Fibroblast of the aortic adventitia (primary cell): ENCODE measurements around the gene RMND5B. TPM values are rescaled to one million over a fixed set of nuclear protein-coding genes. Genes with fewer than 3 reads are reported as not detected.

Source experiments
- DNase-seq: peaks from one replicate; pipeline ENCODE4 v3.0.0-alpha.2; 2010; ENCODE audit warnings: low read depth
- H3K4me3 ChIP-seq: 2 replicates; pipeline ENCODE4 v1.5.1; 2011; ENCODE audit warnings: low read depth, mild to moderate bottlenecking, control low read depth, low read length, moderate library complexity
- CTCF ChIP-seq: IDR thresholded peaks from 2 replicates; pipeline ENCODE4 v1.5.1; 2011; ENCODE audit warnings: mild to moderate bottlenecking, low read length, control low read depth, inconsistent platforms; ENCODE audit not compliant: insufficient read depth
- total RNA-seq: library from RNA; depleted of rRNA; stranded (reverse); fragments of >200 nt; gene quantifications from 2 replicates; pipeline ENCODE4 v1.2.3, GENCODE V29; 2012; ENCODE audit warnings: low replicate concordance

The RMND5B gene
- total RNA-seq, 1 donor = 25.8 TPM

- TF ChIP-seq CTCF = no peak
- no peak for DNase-seq
These were observed 58.6 kb downstream of the RMND5B start for GRCh38 chr5:178189433-178189832.

GRCh38 chr5:178191661-178192060, 60.8 kb downstream of the RMND5B start:
- no peak overlapping the region for H3K4me3 ChIP-seq
- no peak for DNase-seq

More at GRCh38 chr5:178189433-178189832, 58.6 kb downstream of the RMND5B start:
- H3K4me3 ChIP-seq = no peak overlapping the region

GRCh38 chr5:178192244-178192643, 61.4 kb downstream of the RMND5B start:
- no peak for TF ChIP-seq CTCF
- H3K4me3 ChIP-seq = no peak overlapping the region
- DNase-seq = no peak

More at GRCh38 chr5:178191661-178192060, 60.8 kb downstream of the RMND5B start:
- no peak for TF ChIP-seq CTCF

GRCh38 chr5:178192787-178193186, 62.0 kb downstream of the RMND5B start:
- H3K4me3 ChIP-seq = no peak overlapping the region
- no peak for DNase-seq
- no peak for TF ChIP-seq CTCF

GRCh38 chr5:178193251-178193809, 62.5 kb downstream of the RMND5B start:
- no peak for DNase-seq
- H3K4me3 ChIP-seq = no peak overlapping the region
- no peak for TF ChIP-seq CTCF

GRCh38 chr5:178194026-178194425, 63.2 kb downstream of the RMND5B start:
- TF ChIP-seq CTCF = no peak
- no peak overlapping the region for H3K4me3 ChIP-seq
- no peak for DNase-seq

- H3K4me3 ChIP-seq = no peak overlapping the region
- TF ChIP-seq CTCF = no peak
- DNase-seq = no peak
These were observed 65.5 kb downstream of the RMND5B start for GRCh38 chr5:178196281-178196812.
